HFF-Myc (cell line): ENCODE results near the gene EGFL7.

ENCODE experiments used
- DNase-seq: peaks from one replicate; pipeline ENCODE4 v3.0.0-alpha.2; 2011; ENCODE audit warnings: low read depth; ENCODE audit errors: extremely low read depth
- H3K4me3 ChIP-seq: replicated peaks from 2 replicates; pipeline ENCODE4 v1.5.1; 2011; ENCODE audit warnings: low read depth, mild to moderate bottlenecking, control low read depth, low read length
- TF ChIP-seq, protein P1 (sequence below): IDR thresholded peaks from 2 replicates; pipeline ENCODE4 v1.5.1; 2012; ENCODE audit warnings: mild to moderate bottlenecking, low read depth, low read length, control low read depth; ENCODE audit errors: missing control alignments

Gene EGFL7

DNA sequence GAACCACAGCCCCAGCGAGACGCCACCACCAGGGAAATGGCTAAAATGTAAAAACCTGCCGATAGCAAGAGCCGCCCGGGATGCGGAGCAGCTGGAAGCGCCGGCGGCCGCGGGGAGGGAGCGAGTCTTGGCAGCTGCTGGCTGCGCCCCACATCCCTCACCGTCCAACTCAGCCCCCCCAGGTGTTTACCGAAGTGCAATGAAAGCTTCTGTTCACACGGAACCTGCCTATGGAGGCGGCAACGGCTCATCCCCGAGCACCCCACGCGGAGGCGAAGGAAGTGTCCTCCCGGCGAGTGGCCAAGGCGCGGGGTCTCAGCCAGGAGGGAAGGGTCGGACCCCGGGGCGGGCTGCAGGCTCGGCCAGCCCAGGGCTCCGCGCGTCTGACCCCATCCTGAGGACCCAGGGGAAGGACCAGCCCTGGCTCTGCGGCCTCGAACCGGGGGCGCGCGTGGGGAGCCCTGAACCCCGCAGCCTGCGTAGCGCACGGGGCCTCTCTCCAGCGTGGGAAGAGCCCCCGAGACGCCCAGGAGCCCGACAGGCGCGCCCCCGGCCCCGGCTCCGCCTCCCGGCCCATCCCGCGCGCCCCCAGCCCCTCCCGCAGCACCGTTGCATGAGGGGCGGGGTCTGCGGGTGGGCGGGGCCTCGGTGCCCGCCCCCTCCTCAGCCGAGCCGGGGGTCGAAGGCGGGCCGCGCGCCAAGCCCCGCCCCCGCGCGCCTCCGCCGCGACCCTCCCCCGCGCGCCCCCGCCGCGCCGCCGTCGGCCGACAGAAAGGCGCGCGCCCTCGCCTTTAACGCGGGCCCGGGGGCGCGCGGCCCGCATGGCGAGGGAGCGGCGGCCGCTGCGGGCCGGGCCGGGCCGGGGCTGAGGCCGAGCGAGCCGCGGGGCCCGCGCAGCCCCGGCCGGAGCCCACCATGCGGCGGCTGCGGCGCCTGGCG, 49.3 kb downstream of the EGFL7 start, which contains the start of gene DIPK1B:
Gene DIPK1B, plus strand, starts transcription at position 822 of the 939 bp plus-strand sequence. Its CDS starts 94 bp downstream, at position 916.
- TF ChIP-seq, protein P1, sequence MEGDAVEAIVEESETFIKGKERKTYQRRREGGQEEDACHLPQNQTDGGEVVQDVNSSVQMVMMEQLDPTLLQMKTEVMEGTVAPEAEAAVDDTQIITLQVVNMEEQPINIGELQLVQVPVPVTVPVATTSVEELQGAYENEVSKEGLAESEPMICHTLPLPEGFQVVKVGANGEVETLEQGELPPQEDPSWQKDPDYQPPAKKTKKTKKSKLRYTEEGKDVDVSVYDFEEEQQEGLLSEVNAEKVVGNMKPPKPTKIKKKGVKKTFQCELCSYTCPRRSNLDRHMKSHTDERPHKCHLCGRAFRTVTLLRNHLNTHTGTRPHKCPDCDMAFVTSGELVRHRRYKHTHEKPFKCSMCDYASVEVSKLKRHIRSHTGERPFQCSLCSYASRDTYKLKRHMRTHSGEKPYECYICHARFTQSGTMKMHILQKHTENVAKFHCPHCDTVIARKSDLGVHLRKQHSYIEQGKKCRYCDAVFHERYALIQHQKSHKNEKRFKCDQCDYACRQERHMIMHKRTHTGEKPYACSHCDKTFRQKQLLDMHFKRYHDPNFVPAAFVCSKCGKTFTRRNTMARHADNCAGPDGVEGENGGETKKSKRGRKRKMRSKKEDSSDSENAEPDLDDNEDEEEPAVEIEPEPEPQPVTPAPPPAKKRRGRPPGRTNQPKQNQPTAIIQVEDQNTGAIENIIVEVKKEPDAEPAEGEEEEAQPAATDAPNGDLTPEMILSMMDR: no peak
- H3K4me3 ChIP-seq: peak within 1 kb of the TSS; percentile 40
- no peak for DNase-seq

- no peak for DNase-seq
- H3K4me3 ChIP-seq: peak overlapping the region; percentile 40
- TF ChIP-seq, protein P1: no peak
These were observed 50.2 kb downstream of the EGFL7 start for GRCh38 chr9:136712690-136713544.

- H3K4me3 ChIP-seq: peak overlapping the region; percentile 40; the same call in 1 of the 2 replicates
- DNase-seq: no peak
- TF ChIP-seq, protein P1: no peak
These were observed 50.8 kb downstream of the EGFL7 start for GRCh38 chr9:136713550-136713949.

DNA sequence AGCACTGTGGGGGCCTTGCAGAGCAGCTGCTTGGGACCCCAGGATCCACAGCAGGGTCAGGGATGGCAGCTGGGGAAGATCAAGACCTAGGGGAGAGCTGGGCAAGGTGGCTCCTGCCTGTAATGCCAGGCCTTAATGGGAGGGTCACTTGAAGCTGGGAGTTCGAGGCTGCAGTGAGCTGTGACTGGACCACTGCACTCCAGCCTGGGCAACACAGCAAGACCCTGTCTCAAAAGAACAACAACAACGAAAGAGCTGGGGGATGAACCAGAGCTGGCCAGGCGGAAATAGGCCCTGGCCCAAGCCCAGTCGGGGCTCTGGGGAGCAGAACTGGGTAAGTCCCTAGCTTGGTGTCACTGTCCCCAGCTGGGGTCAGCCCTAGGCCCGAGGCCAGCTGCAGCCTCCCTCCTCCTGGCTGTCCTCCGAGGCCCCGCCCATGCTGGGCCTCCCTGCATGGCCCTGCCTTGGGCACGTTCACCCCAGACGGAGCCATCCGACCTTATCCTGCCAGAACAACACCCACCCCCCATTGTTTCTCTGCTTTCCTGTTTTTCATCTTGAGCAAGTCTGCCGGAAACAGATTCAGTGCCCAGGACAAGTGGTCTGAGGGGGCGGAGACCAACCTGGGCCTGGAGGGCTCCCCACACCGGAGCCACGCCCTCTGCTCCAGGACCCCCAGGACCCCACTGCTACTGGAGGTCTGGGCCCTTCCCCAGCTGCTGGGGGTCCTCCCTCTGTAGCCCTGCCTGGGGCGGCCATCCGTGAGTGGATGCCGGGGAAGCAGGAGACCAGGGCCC, 51.6 kb downstream of the EGFL7 start:
- no peak for DNase-seq
- H3K4me3 ChIP-seq: no peak overlapping the region
- TF ChIP-seq, protein P1: no peak

- no peak for DNase-seq
- TF ChIP-seq, protein P1: no peak
- H3K4me3 ChIP-seq: no peak overlapping the region
These were observed 52.2 kb downstream of the EGFL7 start for GRCh38 chr9:136714893-136715274.

- TF ChIP-seq, protein P1: no peak
- no peak overlapping the region for H3K4me3 ChIP-seq
- no peak for DNase-seq
These were observed 54.7 kb downstream of the EGFL7 start for GRCh38 chr9:136717399-136717798.
